Measurements from ENCODE around the gene NDST1. TPM values are rescaled to one million over a fixed set of nuclear protein-coding genes. Genes with fewer than 3 reads are reported as not detected.

NDST1 gene
- total and polyA plus RNA-seq, 2 experiments from 2014 or later, result 39.1 to 129 TPM

DNA sequence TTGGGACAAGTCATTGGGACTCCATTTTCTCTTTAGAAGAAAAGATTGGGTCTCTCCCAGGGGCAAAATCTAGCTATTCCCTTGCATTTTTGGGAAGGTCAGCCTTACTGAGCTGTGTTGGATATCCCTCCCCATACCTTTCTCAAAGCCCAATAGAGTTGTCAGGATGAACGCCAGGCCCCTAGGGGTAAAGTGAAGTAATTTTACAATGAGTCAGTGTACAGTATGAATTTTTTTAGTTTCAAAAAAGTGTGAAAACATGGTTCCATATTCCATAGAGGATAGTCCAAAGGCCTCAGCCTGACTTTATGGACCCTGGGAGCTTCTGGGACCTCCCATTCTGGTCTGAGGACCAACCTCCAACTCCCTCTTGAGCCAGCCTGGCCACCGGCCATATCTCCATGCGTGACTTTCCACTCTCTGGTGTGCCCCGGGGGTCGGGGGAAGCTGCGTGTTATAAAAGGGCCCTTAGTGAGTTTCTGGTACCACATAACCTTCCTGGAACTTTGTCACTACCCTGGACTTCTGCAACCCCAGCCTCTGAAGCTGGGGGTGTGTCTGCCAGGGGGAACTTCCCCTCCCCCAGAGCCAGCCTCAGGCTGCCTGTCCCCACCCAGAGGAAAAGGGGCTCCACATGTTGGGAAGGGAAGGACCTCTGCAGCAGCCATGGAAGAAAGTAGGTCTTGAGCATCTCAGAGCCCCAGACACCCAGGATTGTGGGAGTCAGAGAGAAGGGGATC, 80.1 kb downstream of the NDST1 start:
- H3K4me3 ChIP-seq, result no peak overlapping the region
- WGBS, 2 experiments (ENCODE audit: low coverage in 1 of 2, low lambda C conversion rate in 2 of 2, missing lambda C conversion rate in 2 of 2), result 71 to 79% methylated on average over 6 of the region's 6 CpGs
- H2AFZ ChIP-seq, result no peak overlapping the region
- H3K4me1 ChIP-seq (ENCODE audit: insufficient read depth), result peaks cover 8% of the 10 kb centered on the region
- no peaks in the 10 kb centered on the region for H3K79me2 ChIP-seq (ENCODE audit: insufficient read depth)
- no peak overlapping the region for H3K4me2 ChIP-seq (ENCODE audit: unreplicated experiment)
- TF ChIP-seq EZH2phosphoT487 (IDR thresholded peaks at IDR 0.05; ENCODE audit: insufficient read depth, low read depth) (no peak), EZH2 (IDR thresholded peaks at IDR 0.05; ENCODE audit: insufficient read depth, poor library complexity, severe bottlenecking) (no peak)
- no peaks in the 10 kb centered on the region for H4K20me1 ChIP-seq (ENCODE audit: insufficient read depth)
- no peak overlapping the region for H3K27ac ChIP-seq
- H3K9ac ChIP-seq, result no peak overlapping the region
- in situ Hi-C loops (cut with MboI), result no loop called here
- no peaks in the 10 kb centered on the region for H3K9me3 ChIP-seq (ENCODE audit: low read depth)
- peak; percentile 39 for DNase-seq
- no peaks in the 10 kb centered on the region for H3F3A ChIP-seq (ENCODE audit: insufficient read depth)
- H3K27me3 ChIP-seq (replicated peaks; ENCODE audit: insufficient read depth), result no peaks in the 10 kb centered on the region
- no peaks in the 10 kb centered on the region for H3K36me3 ChIP-seq (ENCODE audit: low read depth)
- no peaks in the 10 kb centered on the region for H3K9me2 ChIP-seq (ENCODE audit: insufficient read depth)

DNA sequence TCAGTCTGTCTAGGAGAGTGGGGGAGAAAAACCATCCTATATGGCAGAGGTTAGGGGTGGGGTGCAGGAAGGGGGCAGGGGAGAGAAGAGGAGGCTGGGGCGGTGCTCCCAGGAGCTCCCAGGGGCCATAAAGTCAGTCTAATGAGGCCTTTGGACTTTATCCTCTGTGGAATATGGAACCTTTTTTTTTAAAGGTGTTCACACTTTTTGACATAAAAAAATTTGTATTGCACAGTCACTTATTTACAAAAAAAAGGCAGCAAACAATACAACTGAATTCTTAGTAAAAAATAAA, 80.6 kb downstream of the NDST1 start:
- WGBS, 2 experiments (ENCODE audit: low coverage in 1 of 2, low lambda C conversion rate in 2 of 2, missing lambda C conversion rate in 2 of 2), result 95% methylated on average over 1 of the region's 1 CpG; no CpG with 5 or more reads in 1 of the 2 experiments
- H3K4me2 ChIP-seq (ENCODE audit: unreplicated experiment), result no peak overlapping the region
- no peaks in the 10 kb centered on the region for H3F3A ChIP-seq (ENCODE audit: insufficient read depth)
- no peaks in the 10 kb centered on the region for H3K9me2 ChIP-seq (ENCODE audit: insufficient read depth)
- in situ Hi-C loops (cut with MboI), result no loop called here
- H3K4me1 ChIP-seq (ENCODE audit: insufficient read depth), result peaks cover 8% of the 10 kb centered on the region
- H3K9me3 ChIP-seq (ENCODE audit: low read depth), result no peaks in the 10 kb centered on the region
- no peak overlapping the region for H3K4me3 ChIP-seq
- DNase-seq, result no peak
- H3K9ac ChIP-seq, result no peak overlapping the region
- H3K27me3 ChIP-seq (replicated peaks; ENCODE audit: insufficient read depth), result no peaks in the 10 kb centered on the region
- H4K20me1 ChIP-seq (ENCODE audit: insufficient read depth), result no peaks in the 10 kb centered on the region
- TF ChIP-seq EZH2phosphoT487 (IDR thresholded peaks at IDR 0.05; ENCODE audit: insufficient read depth, low read depth), result no peak
- no peak for TF ChIP-seq EZH2 (IDR thresholded peaks at IDR 0.05; ENCODE audit: insufficient read depth, poor library complexity, severe bottlenecking)
- no peak overlapping the region for H2AFZ ChIP-seq
- H3K27ac ChIP-seq, result no peak overlapping the region
- no peaks in the 10 kb centered on the region for H3K36me3 ChIP-seq (ENCODE audit: low read depth)
- no peaks in the 10 kb centered on the region for H3K79me2 ChIP-seq (ENCODE audit: insufficient read depth)

- no peak for TF ChIP-seq EZH2phosphoT487 (IDR thresholded peaks at IDR 0.05; ENCODE audit: insufficient read depth, low read depth)
- no peak for TF ChIP-seq EZH2 (IDR thresholded peaks at IDR 0.05; ENCODE audit: insufficient read depth, poor library complexity, severe bottlenecking)
- no peak overlapping the region for H3K9ac ChIP-seq
- H3K4me2 ChIP-seq (ENCODE audit: unreplicated experiment), result no peak overlapping the region
- 41 to 42% methylated on average over 12 of the region's 12 CpGs for WGBS, 2 experiments (ENCODE audit: low coverage in 1 of 2, low lambda C conversion rate in 2 of 2, missing lambda C conversion rate in 2 of 2)
- peak; percentile 57 for DNase-seq
- H3K9me3 ChIP-seq (ENCODE audit: low read depth), result no peaks in the 10 kb centered on the region
- in situ Hi-C loops (cut with MboI), result no loop called here
- no peaks in the 10 kb centered on the region for H3K79me2 ChIP-seq (ENCODE audit: insufficient read depth)
- H3K27ac ChIP-seq, result no peak overlapping the region
- no peaks in the 10 kb centered on the region for H4K20me1 ChIP-seq (ENCODE audit: insufficient read depth)
- H3K9me2 ChIP-seq (ENCODE audit: insufficient read depth), result no peaks in the 10 kb centered on the region
- no peaks in the 10 kb centered on the region for H3K36me3 ChIP-seq (ENCODE audit: low read depth)
- H3K4me1 ChIP-seq (ENCODE audit: insufficient read depth), result peaks cover 8% of the 10 kb centered on the region
- no peak overlapping the region for H2AFZ ChIP-seq
- no peaks in the 10 kb centered on the region for H3K27me3 ChIP-seq (replicated peaks; ENCODE audit: insufficient read depth)
- H3K4me3 ChIP-seq, result no peak overlapping the region
- H3F3A ChIP-seq (ENCODE audit: insufficient read depth), result no peaks in the 10 kb centered on the region
Measured at GRCh38 chr5:150589862-150590601, 82.1 kb downstream of the NDST1 start.

DNA sequence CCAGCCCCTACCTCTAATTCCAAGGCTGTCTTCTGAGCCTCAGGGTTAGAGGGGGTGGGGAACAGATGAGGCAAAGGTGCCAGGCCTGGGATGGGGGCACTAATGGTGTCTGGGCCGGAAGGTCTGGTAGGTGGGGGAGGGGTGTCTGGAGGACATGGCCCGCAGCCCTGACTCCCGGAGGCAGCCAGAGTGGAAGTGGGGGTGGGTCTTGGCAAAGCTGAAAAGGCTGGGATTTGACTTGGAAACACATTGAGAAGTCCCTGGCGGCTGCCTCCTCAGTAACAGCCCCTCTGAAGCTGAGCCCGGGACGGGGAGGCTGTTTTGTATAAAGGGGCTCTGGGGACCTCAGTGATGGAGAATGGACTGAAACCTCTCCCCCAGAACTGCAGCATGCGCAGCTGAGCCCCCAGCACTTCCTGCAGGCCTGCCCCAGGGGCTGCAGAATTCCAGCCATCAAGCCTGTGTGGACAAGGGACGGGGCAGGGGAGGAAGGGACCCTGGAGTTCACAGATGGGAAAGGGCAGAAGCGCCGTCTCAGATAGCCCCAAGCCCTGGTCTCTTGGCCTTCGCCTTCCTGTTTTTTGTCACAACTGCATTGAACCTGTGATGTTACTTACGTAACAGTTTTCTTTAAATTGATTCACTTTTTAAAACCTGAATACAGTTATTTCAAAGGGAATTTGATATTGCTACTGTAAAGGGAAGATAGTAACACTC, 83.2 kb downstream of the NDST1 start:
- no peak for DNase-seq
- Histone ChIP-seq H3K9me2 (ENCODE audit: insufficient read depth) (no peaks in the 10 kb centered on the region), H3K79me2 (ENCODE audit: insufficient read depth) (no peaks in the 10 kb centered on the region), H3F3A (ENCODE audit: insufficient read depth) (no peaks in the 10 kb centered on the region), H3K4me3 (no peak overlapping the region), H3K36me3 (ENCODE audit: low read depth) (no peaks in the 10 kb centered on the region), H3K27me3 (replicated peaks; ENCODE audit: insufficient read depth) (no peaks in the 10 kb centered on the region), H3K4me2 (ENCODE audit: unreplicated experiment) (no peak overlapping the region), H3K27ac (no peak overlapping the region), H3K4me1 (ENCODE audit: insufficient read depth) (peaks cover 8% of the 10 kb centered on the region), H3K9ac (no peak overlapping the region), H3K9me3 (ENCODE audit: low read depth) (no peaks in the 10 kb centered on the region), H4K20me1 (ENCODE audit: insufficient read depth) (no peaks in the 10 kb centered on the region), H2AFZ (no peak overlapping the region)
- TF ChIP-seq EZH2 (IDR thresholded peaks at IDR 0.05; ENCODE audit: insufficient read depth, poor library complexity, severe bottlenecking) (no peak), EZH2phosphoT487 (IDR thresholded peaks at IDR 0.05; ENCODE audit: insufficient read depth, low read depth) (no peak)
- in situ Hi-C loops (cut with MboI), result no loop called here
- 65 to 67% methylated on average over 12 of the region's 12 CpGs for WGBS, 2 experiments (ENCODE audit: low coverage in 1 of 2, low lambda C conversion rate in 2 of 2, missing lambda C conversion rate in 2 of 2)

All from GM23248 (cell line).